Measurements from ENCODE around the gene PIK3AP1.

- no peak for TF ChIP-seq REST (IDR thresholded peaks at IDR 0.05; ENCODE audit: insufficient replicate concordance, low read depth)
- TF ChIP-seq CTCF (IDR thresholded peaks at IDR 0.05; ENCODE audit: insufficient read depth, low read length): no peak
Measured at GRCh38 chr10:96610817-96611216, 109.5 kb downstream of the PIK3AP1 start.
